SKM-1 (cell line): ENCODE data around the gene PDCL2.

ENCODE experiments used
- DNase-seq: peaks from one replicate; lab custom pipeline; 2025; ENCODE audit not compliant: unreplicated experiment; lab: John Stamatoyannopoulos, UW

Gene PDCL2

GRCh38 chr4:55540271-55540670 lies 51.8 kb downstream of the PDCL2 start:
- DNase-seq = no peak

GRCh38 chr4:55539658-55540057 lies 52.4 kb downstream of the PDCL2 start:
- no peak for DNase-seq

- DNase-seq = no peak
Observed at GRCh38 chr4:55538531-55538930, 53.5 kb downstream of the PDCL2 start.

GRCh38 chr4:55534306-55534705 lies 57.7 kb downstream of the PDCL2 start:
- DNase-seq = no peak

GRCh38 chr4:55530691-55531090 lies 61.4 kb downstream of the PDCL2 start:
- no peak for DNase-seq

- DNase-seq = no peak
Observed at GRCh38 chr4:55530167-55530566, 61.9 kb downstream of the PDCL2 start.

- DNase-seq = no peak
Observed at GRCh38 chr4:55528491-55528890, 63.6 kb downstream of the PDCL2 start.

- DNase-seq = no peak
Observed at GRCh38 chr4:55524844-55525571, 67.0 kb downstream of the PDCL2 start.

- no peak for DNase-seq
Observed at GRCh38 chr4:55518442-55518841, 73.6 kb downstream of the PDCL2 start.

- no peak for DNase-seq
Observed at GRCh38 chr4:55517526-55518229, 74.4 kb downstream of the PDCL2 start.

- DNase-seq = no peak
Observed at GRCh38 chr4:55512922-55513571, 79.0 kb downstream of the PDCL2 start.

GRCh38 chr4:55512077-55512476 lies 80.0 kb downstream of the PDCL2 start:
- DNase-seq = no peak

- no peak for DNase-seq
Observed at GRCh38 chr4:55510685-55511084, 81.4 kb downstream of the PDCL2 start.

- DNase-seq = no peak
Observed at GRCh38 chr4:55509266-55509665, 82.8 kb downstream of the PDCL2 start.

GRCh38 chr4:55507612-55508011 lies 84.4 kb downstream of the PDCL2 start:
- DNase-seq = no peak
